Left lung (tissue), 10 donors: Measurements from ENCODE around the gene MCL1. TPM values are rescaled to one million over a fixed set of nuclear protein-coding genes. Genes with fewer than 3 reads are reported as not detected.
A peak's percentile ranks its signal among the peaks of the same experiment; 100 is the strongest.

ENCODE experiments used
- ATAC-seq: fragments of 200-7000 bp; cut with Tn5 transposase; one replicate; pipeline ENCODE4 v1.9.1; 2020; ENCODE audit warnings: moderate library complexity
- DNase-seq, 4 donors: peaks; one replicate each; pipeline ENCODE4 v3.0.0-alpha.2; 2013 to 2020
- H3K27ac ChIP-seq, 2 donors: fragments of 200-600 bp; sonication (generic) in 1 of 2; one replicate each; pipeline versions ENCODE4 v1.5.0 to v1.8.0; 2020 to 2021
- H3K27me3 ChIP-seq, 2 donors: fragments of 200-600 bp; sonication (generic) in 1 of 2; one replicate each; pipeline versions ENCODE4 v1.5.0 to v1.8.0; 2020 to 2021
- H3K36me3 ChIP-seq, 2 donors: fragments of 200-600 bp; sonication (generic) in 1 of 2; one replicate each; pipeline versions ENCODE4 v1.5.0 to v1.8.0; 2020 to 2021
- H3K4me1 ChIP-seq, 2 donors: fragments of 200-600 bp; one replicate each; pipeline ENCODE4 v1.8.0; 2021
- H3K4me3 ChIP-seq, 2 donors: fragments of 200-600 bp; sonication (generic) in 1 of 2; one replicate each; pipeline versions ENCODE4 v1.5.0 to v1.8.0; 2020 to 2021; ENCODE audit warnings: mild to moderate bottlenecking in 1 of 2
- H3K9me3 ChIP-seq, 2 donors: fragments of 200-600 bp; sonication (generic) in 1 of 2; one replicate each; pipeline versions ENCODE4 v1.5.0 to v1.8.0; 2020 to 2021
- intact Hi-C, 2 donors: fragments of 100-400 bp; cut with DNase I; formaldehyde crosslinking; loops; one replicate each; pipeline versions ENCODE4 v1.11.2 to v1.14.2; 2022
- polyA plus RNA-seq, 6 donors: library from polyadenylated mRNA; unstranded; fragments of 120-200 nt; gene quantifications; one replicate each; pipeline ENCODE4 v1.2.1, GENCODE V29; 2013; ENCODE audit not compliant: insufficient read length in 6 of 6
- total RNA-seq, 2 donors: library from RNA; stranded (reverse); fragmentation: NEBNext Ultra II Directional; extraction: Animal tissue kit (Norgen Biotek cat#: 25700); gene quantifications; one replicate each; pipeline ENCODE4 v1.2.1, GENCODE V29; 2021
- TF ChIP-seq, protein P1 (sequence below), 2 donors: fragments of 200-600 bp; sonication (generic) in 1 of 2; IDR thresholded peaks; one replicate each; pipeline versions ENCODE4 v1.5.0 to v1.8.0; 2021; ENCODE audit warnings: antibody characterized with exemption in 2 of 2
- donor health status: DM: no; HTN: yes; CAD: no.
- donor health status: DM: no; HTN: no; CAD: no.

Gene MCL1
- total and polyA plus RNA-seq, 8 donors, result 114 to 280 (median 184) TPM

DNA sequence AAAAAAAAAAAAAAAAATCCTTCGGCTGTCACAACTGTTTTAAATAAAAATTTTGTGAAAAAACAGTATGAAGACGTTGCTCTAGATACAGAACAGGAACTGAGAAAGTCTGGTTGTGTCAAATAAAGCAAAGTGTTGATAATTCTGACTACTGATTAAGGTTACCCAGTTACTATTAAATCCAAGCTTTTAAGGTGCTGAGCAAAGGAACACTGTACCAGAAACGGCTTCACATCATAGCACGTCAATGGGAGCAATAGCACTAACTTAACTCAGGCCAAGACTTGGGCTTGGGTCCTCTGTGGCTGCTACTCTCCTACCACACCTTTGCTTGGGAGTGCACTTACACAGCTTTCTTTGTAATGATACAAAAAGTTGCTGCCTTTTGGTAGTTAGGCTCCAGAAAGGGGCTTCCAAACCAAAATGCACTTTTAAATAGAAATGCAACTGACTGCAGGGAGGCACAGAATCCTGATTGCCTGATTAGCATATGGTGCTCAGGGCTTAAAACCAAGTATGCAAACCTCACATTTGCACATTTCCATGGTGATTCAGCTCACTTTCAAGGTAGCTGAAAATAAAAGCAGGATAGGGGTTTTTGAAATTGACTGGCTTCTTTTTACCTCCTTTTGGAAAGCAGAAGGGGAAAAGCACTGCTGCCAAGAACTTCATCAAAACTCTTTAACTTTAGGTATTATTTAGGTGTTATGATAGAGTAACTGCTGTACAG is 6.3 kb downstream of the MCL1 start:
- ATAC-seq (no peak), DNase-seq (no peak)
- H3K36me3 ChIP-seq, result peaks cover 6 to 86% of the 10 kb centered on the region in 2 donors
- intact Hi-C loops, result no loop called here
- H3K4me3 ChIP-seq, result peak overlapping the region in 1 of 2 donors; percentile 91
- no peaks in the 10 kb centered on the region for H3K9me3 ChIP-seq
- peaks cover 51 to 80% of the 10 kb centered on the region in 2 donors for H3K4me1 ChIP-seq
- no peaks in the 10 kb centered on the region for H3K27me3 ChIP-seq
- peak overlapping the region; percentile 100 for H3K27ac ChIP-seq
- TF ChIP-seq, protein P1, sequence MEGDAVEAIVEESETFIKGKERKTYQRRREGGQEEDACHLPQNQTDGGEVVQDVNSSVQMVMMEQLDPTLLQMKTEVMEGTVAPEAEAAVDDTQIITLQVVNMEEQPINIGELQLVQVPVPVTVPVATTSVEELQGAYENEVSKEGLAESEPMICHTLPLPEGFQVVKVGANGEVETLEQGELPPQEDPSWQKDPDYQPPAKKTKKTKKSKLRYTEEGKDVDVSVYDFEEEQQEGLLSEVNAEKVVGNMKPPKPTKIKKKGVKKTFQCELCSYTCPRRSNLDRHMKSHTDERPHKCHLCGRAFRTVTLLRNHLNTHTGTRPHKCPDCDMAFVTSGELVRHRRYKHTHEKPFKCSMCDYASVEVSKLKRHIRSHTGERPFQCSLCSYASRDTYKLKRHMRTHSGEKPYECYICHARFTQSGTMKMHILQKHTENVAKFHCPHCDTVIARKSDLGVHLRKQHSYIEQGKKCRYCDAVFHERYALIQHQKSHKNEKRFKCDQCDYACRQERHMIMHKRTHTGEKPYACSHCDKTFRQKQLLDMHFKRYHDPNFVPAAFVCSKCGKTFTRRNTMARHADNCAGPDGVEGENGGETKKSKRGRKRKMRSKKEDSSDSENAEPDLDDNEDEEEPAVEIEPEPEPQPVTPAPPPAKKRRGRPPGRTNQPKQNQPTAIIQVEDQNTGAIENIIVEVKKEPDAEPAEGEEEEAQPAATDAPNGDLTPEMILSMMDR (IDR thresholded peaks at IDR 0.05), result no peak

DNA sequence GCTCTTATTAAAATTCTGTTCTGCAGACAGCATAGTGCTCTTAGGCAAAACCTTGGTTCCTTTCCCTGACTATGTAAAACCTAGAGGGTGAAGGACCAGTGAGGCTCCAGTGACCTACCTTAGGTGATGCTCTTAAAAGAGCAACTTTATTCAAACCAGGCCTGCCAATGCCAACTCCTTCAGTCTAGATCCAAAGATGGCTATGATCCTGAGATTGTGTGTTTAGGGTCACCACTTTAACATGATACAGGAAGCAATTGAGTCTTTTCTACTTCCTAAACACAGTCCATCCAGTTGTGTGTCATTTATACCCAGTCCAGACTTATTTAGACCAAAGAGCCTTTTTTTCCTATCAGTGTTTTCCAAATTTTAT is 10.8 kb downstream of the MCL1 start:
- no peaks in the 10 kb centered on the region for H3K27me3 ChIP-seq
- peaks cover 6 to 45% of the 10 kb centered on the region in 2 donors for H3K36me3 ChIP-seq
- TF ChIP-seq, protein P1 (IDR thresholded peaks at IDR 0.05), result no peak
- no peak for DNase-seq
- intact Hi-C loops, result no loop called here
- no peaks in the 10 kb centered on the region for H3K9me3 ChIP-seq
- H3K4me1 ChIP-seq, result peaks cover 73 to 100% of the 10 kb centered on the region in 2 donors
- peak overlapping the region in 1 of 2 donors; percentile 32 for H3K4me3 ChIP-seq
- ATAC-seq, result peak; percentile 2
- H3K27ac ChIP-seq, result peak overlapping the region; percentile 100

DNA sequence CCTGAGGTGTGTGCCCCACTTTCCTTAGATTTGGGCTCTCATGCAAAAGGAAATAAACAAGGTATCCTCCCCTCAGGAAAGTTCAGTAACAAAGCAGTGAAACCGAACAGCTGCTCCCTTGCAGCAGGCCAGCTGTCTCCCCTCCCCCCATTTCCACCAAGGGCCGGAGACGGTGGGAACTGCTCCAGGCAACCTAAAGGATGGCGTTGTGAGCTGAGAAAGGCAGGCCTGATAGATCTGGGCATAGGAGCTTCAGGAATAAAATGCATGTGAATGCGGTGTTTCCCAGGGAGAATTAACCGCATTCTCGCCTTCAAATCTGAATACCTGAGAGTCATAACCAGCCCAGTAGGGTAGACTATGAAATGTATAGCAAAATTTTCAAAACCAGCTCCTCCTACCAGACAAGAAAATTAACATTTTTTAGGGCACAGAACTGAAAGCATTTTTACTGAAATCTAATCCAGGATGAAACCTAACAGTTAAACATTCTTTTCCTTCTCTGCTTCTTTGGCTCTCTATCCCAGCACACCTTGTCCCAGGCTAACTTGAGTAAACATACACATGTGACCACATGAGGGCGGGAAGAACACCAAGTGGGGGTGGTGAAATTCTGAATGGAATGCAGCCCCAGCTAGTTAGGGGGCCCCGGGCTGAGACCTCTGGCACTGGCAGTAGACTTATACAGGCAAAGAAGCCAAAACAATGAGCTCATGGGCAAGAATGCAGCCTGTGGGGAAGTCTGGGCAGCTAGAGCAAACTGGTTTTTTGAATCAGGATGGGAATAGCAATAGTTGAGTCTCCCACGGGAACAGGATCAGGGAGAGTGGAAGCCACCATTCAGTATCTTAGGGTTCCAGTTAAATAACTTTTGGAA is 11.5 kb downstream of the MCL1 start:
- Histone ChIP-seq H3K9me3 (no peaks in the 10 kb centered on the region), H3K36me3 (peaks cover under 1 to 39% of the 10 kb centered on the region in 2 donors), H3K4me3 (peak overlapping the region; percentile 4 to 32), H3K4me1 (peaks cover 72 to 100% of the 10 kb centered on the region in 2 donors), H3K27me3 (no peaks in the 10 kb centered on the region), H3K27ac (peak overlapping the region; percentile 100)
- intact Hi-C loops, result no loop called here
- DNase-seq, result peak in 3 of 4 donors; percentile 88 to 94 (median 89)
- peak; percentile 78 for ATAC-seq
- TF ChIP-seq, protein P1 (IDR thresholded peaks at IDR 0.05), result no peak

DNA sequence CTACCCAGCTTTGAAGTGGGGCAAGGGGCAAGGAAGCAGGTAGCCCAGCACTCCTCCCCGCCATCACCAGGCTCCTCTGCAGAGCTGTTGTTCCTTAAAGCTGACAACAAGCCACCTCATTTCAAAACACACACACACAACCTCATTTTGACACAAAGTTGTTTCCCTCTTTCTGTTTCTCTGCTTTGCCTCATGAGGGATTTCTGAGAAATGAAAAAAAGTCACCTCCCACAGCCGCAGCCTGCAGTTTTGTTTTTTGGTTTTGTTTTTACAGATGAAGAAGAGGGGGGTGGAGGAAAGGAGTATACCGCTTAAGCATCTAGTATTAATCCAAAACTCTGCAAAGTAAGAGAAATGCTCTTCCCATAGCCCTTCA is 12.1 kb downstream of the MCL1 start:
- Histone ChIP-seq H3K4me1 (peaks cover 78 to 100% of the 10 kb centered on the region in 2 donors), H3K27ac (peak overlapping the region; percentile 100), H3K36me3 (peaks cover 0 to 32% of the 10 kb centered on the region in 2 donors), H3K4me3 (peak overlapping the region; percentile 4 to 32), H3K27me3 (no peaks in the 10 kb centered on the region), H3K9me3 (no peaks in the 10 kb centered on the region)
- ATAC-seq, result peak; percentile 0
- DNase-seq, result peak in 1 of 4 donors; percentile 54
- intact Hi-C loops, result no loop called here
- TF ChIP-seq, protein P1 (IDR thresholded peaks at IDR 0.05), result no peak
